Neural progenitor cell (in vitro differentiated cells): ENCODE data around the gene YPEL2. TPM values are rescaled to one million over a fixed set of nuclear protein-coding genes. Genes with fewer than 3 reads are reported as not detected.

Experiments used
- DNase-seq: peaks from one replicate; pipeline ENCODE4 v3.0.0-alpha.2; 2016; ENCODE audit warnings: low spot score
- H2AFZ ChIP-seq: fragments of 200-600 bp; sonication (generic); replicated peaks from 2 replicates; pipeline ENCODE4 v1.6.1; 2016; ENCODE audit warnings: antibody characterized with exemption
- H3F3A ChIP-seq: fragments of 200-600 bp; sonication (generic); 2 replicates; pipeline ENCODE4 v1.6.1; 2016; ENCODE audit warnings: antibody characterized with exemption, low read depth
- H3K27ac ChIP-seq: fragments of 200-600 bp; sonication (generic); 2 replicates; pipeline ENCODE4 v1.5.1; 2016; ENCODE audit warnings: mild to moderate bottlenecking
- H3K27me3 ChIP-seq: fragments of 200-600 bp; sonication (generic); 2 replicates; pipeline ENCODE4 v1.6.1; 2016; ENCODE audit warnings: mild to moderate bottlenecking, moderate library complexity
- H3K36me3 ChIP-seq: fragments of 200-600 bp; sonication (generic); 2 replicates; pipeline ENCODE4 v1.5.1; 2016
- H3K4me1 ChIP-seq: fragments of 200-600 bp; sonication (generic); 2 replicates; pipeline ENCODE4 v1.6.1; 2016; ENCODE audit warnings: mixed run types
- H3K4me2 ChIP-seq: fragments of 200-600 bp; sonication (generic); 2 replicates; pipeline ENCODE4 v1.6.1; 2016
- H3K4me3 ChIP-seq: fragments of 200-600 bp; sonication (generic); 2 replicates; pipeline ENCODE4 v1.5.1; 2016
- H3K79me2 ChIP-seq: fragments of 200-600 bp; sonication (generic); 2 replicates; pipeline ENCODE4 v1.6.1; 2016; ENCODE audit warnings: low read depth
- H3K9ac ChIP-seq: fragments of 200-600 bp; sonication (generic); 2 replicates; pipeline ENCODE4 v1.6.1; 2016
- H3K9me3 ChIP-seq: fragments of 200-600 bp; sonication (generic); 2 replicates; pipeline ENCODE4 v1.5.1; 2016; ENCODE audit warnings: low read depth
- H4K20me1 ChIP-seq: fragments of 200-600 bp; sonication (generic); 2 replicates; pipeline ENCODE4 v1.6.1; 2016; ENCODE audit warnings: low read depth
- H3K27ac Mint-ChIP-seq: 3 replicates; pipeline ENCODE4 v1.8.0; 2021; ENCODE audit warnings: mixed read lengths
- H3K27me3 Mint-ChIP-seq: 2 replicates; pipeline ENCODE4 v1.8.0; 2022; ENCODE audit warnings: low read depth, mild to moderate bottlenecking, inconsistent platforms, moderate library complexity, mixed read lengths; ENCODE audit not compliant: insufficient read depth
- H3K36me3 Mint-ChIP-seq: 3 replicates; pipeline ENCODE4 v1.8.0; 2021; ENCODE audit warnings: mixed read lengths
- H3K4me1 Mint-ChIP-seq: 3 replicates; pipeline ENCODE4 v1.8.0; 2021; ENCODE audit warnings: mixed read lengths
- H3K4me3 Mint-ChIP-seq: 3 replicates; pipeline ENCODE4 v1.8.0; 2021; ENCODE audit warnings: mild to moderate bottlenecking, moderate library complexity, mixed read lengths
- H3K9me3 Mint-ChIP-seq: 3 replicates; pipeline ENCODE4 v1.8.0; 2020; ENCODE audit warnings: mixed read lengths
- CTCF ChIP-seq: fragments of 200-600 bp; sonication (generic); IDR thresholded peaks from 2 replicates; pipeline ENCODE4 v1.5.1; 2017; ENCODE audit warnings: antibody characterized with exemption, mild to moderate bottlenecking
- EZH2 ChIP-seq: fragments of 200-600 bp; sonication (generic); IDR thresholded peaks from 2 replicates; pipeline ENCODE4 v1.6.1; 2017; ENCODE audit warnings: antibody characterized with exemption, mild to moderate bottlenecking, moderate library complexity
- EZH2phosphoT487 ChIP-seq: fragments of 200-600 bp; sonication (generic); IDR thresholded peaks from 2 replicates; pipeline ENCODE4 v1.6.1; 2017; ENCODE audit warnings: antibody characterized with exemption
- total RNA-seq: library from RNA; depleted of rRNA; stranded (reverse); fragments of >200 nt; gene quantifications from 2 replicates; pipeline ENCODE4 v1.2.3, GENCODE V29; 2015; ENCODE audit warnings: low replicate concordance

YPEL2 gene
- total RNA-seq, 1 donor from 2014 or later, result 38.0 TPM

- TF ChIP-seq CTCF, result no peak
- no peak for TF ChIP-seq EZH2
- no peak for TF ChIP-seq EZH2phosphoT487
- H4K20me1 ChIP-seq, result no peaks in the 10 kb centered on the region
- no peaks in the 10 kb centered on the region for H3K4me1 ChIP-seq
- Mint-ChIP-seq H3K27me3 (peaks cover 8% of the 10 kb centered on the region), H3K36me3 (peaks cover 27% of the 10 kb centered on the region), H3K27ac (no peak overlapping the region), H3K4me3 (no peak overlapping the region), H3K9me3 (peaks cover 10% of the 10 kb centered on the region), H3K4me1 (peaks cover 31% of the 10 kb centered on the region)
- no peak overlapping the region for H3K4me3 ChIP-seq
- H3K27ac ChIP-seq, result no peak overlapping the region
- no peaks in the 10 kb centered on the region for H3K36me3 ChIP-seq
- H2AFZ ChIP-seq, result no peak overlapping the region
- no peaks in the 10 kb centered on the region for H3K9me3 ChIP-seq
- H3F3A ChIP-seq, result no peaks in the 10 kb centered on the region
- DNase-seq, result no peak
- H3K27me3 ChIP-seq, result no peaks in the 10 kb centered on the region
- no peak overlapping the region for H3K4me2 ChIP-seq
- H3K9ac ChIP-seq, result no peak overlapping the region
- no peaks in the 10 kb centered on the region for H3K79me2 ChIP-seq
These were observed 66.0 kb downstream of the YPEL2 start for GRCh38 chr17:59397316-59398073.

- H3K79me2 ChIP-seq, result no peaks in the 10 kb centered on the region
- H4K20me1 ChIP-seq, result no peaks in the 10 kb centered on the region
- no peak overlapping the region for H3K9ac ChIP-seq
- H3K4me2 ChIP-seq, result no peak overlapping the region
- H2AFZ ChIP-seq, result no peak overlapping the region
- DNase-seq, result no peak
- H3K9me3 ChIP-seq, result no peaks in the 10 kb centered on the region
- H3K4me1 ChIP-seq, result no peaks in the 10 kb centered on the region
- H3K9me3 Mint-ChIP-seq, result peaks cover 8% of the 10 kb centered on the region
- no peaks in the 10 kb centered on the region for H3F3A ChIP-seq
- H3K27ac Mint-ChIP-seq, result no peak overlapping the region
- TF ChIP-seq EZH2 (no peak), CTCF (no peak), EZH2phosphoT487 (no peak)
- no peaks in the 10 kb centered on the region for H3K27me3 ChIP-seq
- H3K27ac ChIP-seq, result no peak overlapping the region
- H3K4me3 Mint-ChIP-seq, result no peak overlapping the region
- H3K36me3 ChIP-seq, result no peaks in the 10 kb centered on the region
- peaks cover 25% of the 10 kb centered on the region for H3K36me3 Mint-ChIP-seq
- peaks cover 5% of the 10 kb centered on the region for H3K27me3 Mint-ChIP-seq
- H3K4me3 ChIP-seq, result no peak overlapping the region
- H3K4me1 Mint-ChIP-seq, result peaks cover 29% of the 10 kb centered on the region
These were observed 68.5 kb downstream of the YPEL2 start for GRCh38 chr17:59399914-59400313.

DNA sequence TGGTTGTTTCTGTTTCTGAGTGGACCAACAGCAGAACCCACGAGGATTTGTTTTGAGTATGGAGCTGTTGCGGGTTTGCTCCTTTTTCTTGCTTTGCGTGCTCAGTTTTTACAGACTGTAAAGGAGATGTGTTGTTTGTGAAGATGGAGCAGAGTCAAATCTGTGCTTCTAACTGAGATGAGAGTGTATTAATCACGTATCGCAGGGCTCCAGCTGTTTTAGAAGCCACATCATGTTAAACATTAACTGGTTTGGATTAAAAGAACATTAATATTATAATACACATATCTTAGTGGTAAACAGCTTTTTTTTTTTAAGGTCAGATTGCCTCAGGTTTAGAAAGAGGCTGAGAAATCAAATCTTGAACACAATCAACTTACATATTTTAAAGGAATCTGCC, 69.4 kb downstream of the YPEL2 start:
- H3K27ac Mint-ChIP-seq, result peak overlapping the region; percentile 87
- Histone ChIP-seq H4K20me1 (no peaks in the 10 kb centered on the region), H3K79me2 (no peaks in the 10 kb centered on the region), H3K27ac (no peak overlapping the region), H2AFZ (no peak overlapping the region), H3K9me3 (no peaks in the 10 kb centered on the region), H3K4me2 (no peak overlapping the region), H3F3A (no peaks in the 10 kb centered on the region), H3K9ac (no peak overlapping the region), H3K27me3 (no peaks in the 10 kb centered on the region), H3K4me3 (no peak overlapping the region), H3K36me3 (no peaks in the 10 kb centered on the region), H3K4me1 (no peaks in the 10 kb centered on the region)
- H3K9me3 Mint-ChIP-seq, result peaks cover 3% of the 10 kb centered on the region
- H3K4me1 Mint-ChIP-seq, result peaks cover 32% of the 10 kb centered on the region
- DNase-seq, result no peak
- TF ChIP-seq EZH2 (no peak), CTCF (no peak), EZH2phosphoT487 (no peak)
- H3K36me3 Mint-ChIP-seq, result peaks cover 20% of the 10 kb centered on the region
- H3K27me3 Mint-ChIP-seq, result peaks cover 5% of the 10 kb centered on the region
- no peak overlapping the region for H3K4me3 Mint-ChIP-seq
